PFSK-1 (cell line): ENCODE results near the gene NUDT3.
A peak's percentile ranks its signal among the peaks of the same experiment; 100 is the strongest.

Experiments
- FOXP2 ChIP-seq: optimal IDR thresholded peaks from 2 replicates; pipeline ENCODE3; 2011; ENCODE audit warnings: borderline replicate concordance, control low read depth, inconsistent platforms; ENCODE audit not compliant: insufficient read depth; ENCODE audit errors: extremely low read length, extremely low read depth
- POLR2AphosphoS5 ChIP-seq: IDR thresholded peaks from 2 replicates; pipeline ENCODE4 v1.6.1; 2012; ENCODE audit warnings: low read depth, mild to moderate bottlenecking, control low read depth, low read length, moderate library complexity
- SIN3A ChIP-seq: IDR thresholded peaks from 2 replicates; pipeline ENCODE4 v1.6.1; 2012; ENCODE audit warnings: mild to moderate bottlenecking, low read length, moderate library complexity, borderline replicate concordance; ENCODE audit not compliant: insufficient read depth
- TAF1 ChIP-seq: IDR thresholded peaks from 2 replicates; pipeline ENCODE4 v1.6.1; 2012; ENCODE audit warnings: low read length, control low read depth, borderline replicate concordance; ENCODE audit not compliant: insufficient read depth
- TF ChIP-seq, protein P1 (sequence below), 2 experiments: IDR thresholded peaks; 2 replicates each; pipeline versions ENCODE4 v1.6.1 to v1.8.0; 2011 to 2012; ENCODE audit warnings: low read depth in 2 of 2, low read length in 2 of 2, control low read depth in 1 of 2, inconsistent platforms in 1 of 2, mild to moderate bottlenecking in 1 of 2, moderate library complexity in 1 of 2; ENCODE audit not compliant: insufficient read depth in 1 of 2

Gene NUDT3

GRCh38 chr6:34237722-34238584 lies 154.5 kb downstream of the NUDT3 start:
- TF ChIP-seq POLR2AphosphoS5 (no peak), FOXP2 (peak; percentile 47)

- TF ChIP-seq, protein P1, sequence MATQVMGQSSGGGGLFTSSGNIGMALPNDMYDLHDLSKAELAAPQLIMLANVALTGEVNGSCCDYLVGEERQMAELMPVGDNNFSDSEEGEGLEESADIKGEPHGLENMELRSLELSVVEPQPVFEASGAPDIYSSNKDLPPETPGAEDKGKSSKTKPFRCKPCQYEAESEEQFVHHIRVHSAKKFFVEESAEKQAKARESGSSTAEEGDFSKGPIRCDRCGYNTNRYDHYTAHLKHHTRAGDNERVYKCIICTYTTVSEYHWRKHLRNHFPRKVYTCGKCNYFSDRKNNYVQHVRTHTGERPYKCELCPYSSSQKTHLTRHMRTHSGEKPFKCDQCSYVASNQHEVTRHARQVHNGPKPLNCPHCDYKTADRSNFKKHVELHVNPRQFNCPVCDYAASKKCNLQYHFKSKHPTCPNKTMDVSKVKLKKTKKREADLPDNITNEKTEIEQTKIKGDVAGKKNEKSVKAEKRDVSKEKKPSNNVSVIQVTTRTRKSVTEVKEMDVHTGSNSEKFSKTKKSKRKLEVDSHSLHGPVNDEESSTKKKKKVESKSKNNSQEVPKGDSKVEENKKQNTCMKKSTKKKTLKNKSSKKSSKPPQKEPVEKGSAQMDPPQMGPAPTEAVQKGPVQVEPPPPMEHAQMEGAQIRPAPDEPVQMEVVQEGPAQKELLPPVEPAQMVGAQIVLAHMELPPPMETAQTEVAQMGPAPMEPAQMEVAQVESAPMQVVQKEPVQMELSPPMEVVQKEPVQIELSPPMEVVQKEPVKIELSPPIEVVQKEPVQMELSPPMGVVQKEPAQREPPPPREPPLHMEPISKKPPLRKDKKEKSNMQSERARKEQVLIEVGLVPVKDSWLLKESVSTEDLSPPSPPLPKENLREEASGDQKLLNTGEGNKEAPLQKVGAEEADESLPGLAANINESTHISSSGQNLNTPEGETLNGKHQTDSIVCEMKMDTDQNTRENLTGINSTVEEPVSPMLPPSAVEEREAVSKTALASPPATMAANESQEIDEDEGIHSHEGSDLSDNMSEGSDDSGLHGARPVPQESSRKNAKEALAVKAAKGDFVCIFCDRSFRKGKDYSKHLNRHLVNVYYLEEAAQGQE (IDR thresholded peaks at IDR 0.05; ENCODE audit: insufficient read depth in 1 of 2, low read depth in 2 of 2, low read length in 2 of 2) = no peak
- no peak for TF ChIP-seq TAF1
- no peak for TF ChIP-seq FOXP2
- TF ChIP-seq POLR2AphosphoS5 = no peak
- no peak for TF ChIP-seq SIN3A
Observed at GRCh38 chr6:34237316-34237721, 155.2 kb downstream of the NUDT3 start.

- TF ChIP-seq FOXP2 (peak; percentile 49), SIN3A (peak; percentile 30; the same call in 1 of the 2 replicates), TAF1 (peak; percentile 69; the same call in 1 of the 2 replicates), POLR2AphosphoS5 (peak; percentile 76)
- TF ChIP-seq, protein P1 (IDR thresholded peaks at IDR 0.05; ENCODE audit: insufficient read depth in 1 of 2, low read depth in 2 of 2, low read length in 2 of 2) = 0 out of 4 replicates have a peak, but pooled peaks of 1 of the 2 experiments have one; percentile 54
Observed at GRCh38 chr6:34236443-34237315, 155.8 kb downstream of the NUDT3 start, which contains the start of gene HMGA1. TSS of gene HMGA1 (plus strand) at chr6:34236873. CDS start at chr6:34240781, 3,908 bp downstream.

GRCh38 chr6:34236131-34236442 lies 156.4 kb downstream of the NUDT3 start:
- TF ChIP-seq FOXP2 (no peak), POLR2AphosphoS5 (no peak), TAF1 (no peak), SIN3A (no peak)
- TF ChIP-seq, protein P1 (IDR thresholded peaks at IDR 0.05; ENCODE audit: insufficient read depth in 1 of 2, low read depth in 2 of 2, low read length in 2 of 2) = no peak

GRCh38 chr6:34235307-34236130 lies 156.9 kb downstream of the NUDT3 start:
- TF ChIP-seq, protein P1 (IDR thresholded peaks at IDR 0.05; ENCODE audit: insufficient read depth in 1 of 2, low read depth in 2 of 2, low read length in 2 of 2) = no peak
- no peak for TF ChIP-seq TAF1
- no peak for TF ChIP-seq SIN3A
